ENCODE measurements around the gene KCNJ9. TPM values are rescaled to one million over a fixed set of nuclear protein-coding genes. Genes with fewer than 3 reads are reported as not detected.
"Not testable (repeated sequence)": the region's sequence is repeated elsewhere in the genome, so short reads cannot be mapped to it uniquely, and the experiment has no call there.

The KCNJ9 gene
- not detected in 2 replicates for total RNA-seq

DNA sequence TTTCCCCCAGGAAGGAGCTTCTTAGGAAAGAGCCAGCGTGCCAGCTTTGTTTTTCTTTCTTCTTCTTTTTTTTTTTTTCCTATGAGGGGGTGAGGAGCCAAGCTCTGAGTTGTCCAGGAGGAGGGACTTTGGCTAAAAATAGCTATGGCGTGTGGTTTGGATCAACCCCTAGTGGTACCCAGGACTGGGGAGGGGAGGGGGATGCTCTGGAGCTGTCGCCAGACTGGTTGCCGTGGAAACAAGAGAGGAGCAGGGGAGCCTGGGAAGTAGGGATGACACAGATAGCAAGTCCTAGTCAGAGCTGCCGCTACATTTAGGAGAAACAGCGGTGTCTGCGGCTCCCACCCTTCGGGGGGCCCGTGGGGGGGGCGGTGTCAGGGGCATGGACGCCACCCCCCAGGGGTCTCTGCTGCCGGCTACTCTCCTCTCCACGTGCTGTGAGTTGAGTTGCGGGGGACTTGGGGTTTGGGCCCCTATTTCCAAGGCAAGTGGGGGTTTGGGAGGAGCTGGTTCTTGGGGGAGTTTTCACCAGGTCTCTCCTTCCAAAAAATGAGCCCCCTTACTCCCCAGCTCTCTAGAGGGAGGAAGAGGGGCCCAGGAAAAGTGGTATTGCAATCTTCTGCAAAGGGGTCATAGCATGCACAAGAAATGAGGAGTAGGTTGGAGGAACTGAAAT lies at the start of gene KCNJ9:
Gene KCNJ9 (plus strand): TSS at position 278 of the 676 bp plus-strand sequence. CDS start 2,493 bp downstream, outside the sequence.
- intact Hi-C loops (cut with micrococcal nuclease), result no loop called here

DNA sequence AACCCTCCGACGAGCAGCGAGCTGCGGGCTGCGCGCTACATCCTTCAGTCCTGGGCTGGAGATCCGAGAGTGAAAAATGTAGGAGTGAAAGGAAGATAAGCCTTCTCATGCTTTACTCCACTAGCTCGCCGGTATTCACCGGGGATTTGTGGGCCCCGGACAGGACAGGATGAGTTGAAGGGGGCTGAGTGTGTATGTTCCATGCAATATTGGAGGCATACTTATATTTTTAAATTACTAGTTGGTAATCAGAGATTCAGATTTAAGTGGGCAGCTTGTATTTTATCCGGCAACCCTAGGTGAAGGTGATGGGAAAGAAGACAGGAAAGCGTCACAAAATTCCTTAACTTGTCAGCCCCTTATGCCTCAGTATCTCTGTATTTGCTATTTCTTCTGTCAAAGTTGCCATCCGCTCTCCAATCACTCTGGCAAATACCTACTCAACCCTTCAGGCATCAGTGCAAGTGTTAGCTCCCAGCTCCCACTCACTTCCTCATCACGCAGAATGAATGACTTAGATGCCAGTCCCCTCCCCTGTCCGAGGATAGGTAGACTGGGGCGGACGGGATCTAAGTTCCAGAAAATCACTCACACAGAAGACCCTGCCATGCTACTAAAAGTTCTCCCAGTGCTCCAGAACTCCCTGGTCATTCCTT lies 49.0 kb upstream of the KCNJ9 start:
- intact Hi-C loops (cut with micrococcal nuclease), result loop anchor here (1.0 kb wide), 1 partner anchor 66 kb away; the partner anchor contains the start of gene IGSF8

DNA sequence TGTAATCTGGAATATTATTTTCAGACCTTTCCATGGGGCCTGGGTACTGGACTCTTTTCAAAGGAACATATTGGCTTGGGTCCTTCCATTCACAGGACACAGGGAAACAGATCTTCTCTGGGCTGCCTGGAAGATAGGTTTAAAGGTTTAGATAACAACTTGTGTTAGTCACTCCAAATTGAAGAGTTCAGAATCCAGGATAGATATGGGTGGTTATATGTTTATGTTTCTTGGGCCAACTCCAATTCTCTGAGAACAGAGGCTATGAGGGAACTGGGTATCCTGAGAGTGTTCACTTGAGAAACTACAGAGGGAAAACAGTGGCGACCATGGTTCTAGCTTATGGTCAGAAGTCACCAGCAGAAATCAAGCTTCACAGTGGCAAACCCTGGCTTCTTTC lies 40.9 kb upstream of the KCNJ9 start:
- intact Hi-C loops (cut with micrococcal nuclease), result no loop called here

DNA sequence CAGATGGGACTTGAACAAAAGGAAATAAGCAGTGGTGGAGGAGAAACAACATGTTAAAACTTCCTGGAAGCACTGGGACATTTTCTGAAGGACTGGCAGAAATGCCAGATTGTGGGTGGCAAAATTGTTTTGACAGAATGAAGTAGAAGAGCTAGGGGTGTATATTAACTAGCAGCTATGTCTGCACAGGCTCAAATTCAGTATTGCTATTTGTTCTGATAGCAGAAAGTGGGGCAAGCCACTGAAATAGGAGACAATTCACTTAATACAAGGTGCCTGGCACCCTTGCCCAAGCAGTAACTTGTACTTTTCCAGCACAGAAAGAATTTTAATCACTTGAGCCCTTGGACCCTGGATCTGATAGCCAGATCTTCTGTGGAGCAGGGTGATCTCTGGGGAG lies 37.8 kb upstream of the KCNJ9 start:
- intact Hi-C loops (cut with micrococcal nuclease), result no loop called here

DNA sequence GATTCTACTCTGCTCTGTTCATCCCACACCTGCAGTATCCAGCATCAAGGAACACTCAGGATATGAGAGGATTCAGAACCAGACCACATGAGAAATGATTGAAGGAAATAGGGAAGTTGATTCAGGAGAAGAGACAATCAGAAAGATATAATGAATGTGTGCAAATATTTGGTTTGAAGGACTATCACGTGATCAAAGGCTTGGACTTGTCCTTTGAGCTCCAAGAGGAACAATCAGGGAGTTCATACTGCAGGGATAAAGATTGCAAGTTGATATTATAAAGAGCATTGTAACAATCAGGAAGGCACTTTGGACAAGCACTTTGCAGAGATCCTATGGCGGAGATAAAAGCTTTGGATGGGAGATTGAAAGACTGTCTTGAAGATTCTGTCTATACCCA lies 35.7 kb upstream of the KCNJ9 start:
- intact Hi-C loops (cut with micrococcal nuclease), result loop anchor here (1.0 to 5.0 kb wide), 4 partner anchors 14 to 207 kb away; partner anchors contain the start of gene PIGM

DNA sequence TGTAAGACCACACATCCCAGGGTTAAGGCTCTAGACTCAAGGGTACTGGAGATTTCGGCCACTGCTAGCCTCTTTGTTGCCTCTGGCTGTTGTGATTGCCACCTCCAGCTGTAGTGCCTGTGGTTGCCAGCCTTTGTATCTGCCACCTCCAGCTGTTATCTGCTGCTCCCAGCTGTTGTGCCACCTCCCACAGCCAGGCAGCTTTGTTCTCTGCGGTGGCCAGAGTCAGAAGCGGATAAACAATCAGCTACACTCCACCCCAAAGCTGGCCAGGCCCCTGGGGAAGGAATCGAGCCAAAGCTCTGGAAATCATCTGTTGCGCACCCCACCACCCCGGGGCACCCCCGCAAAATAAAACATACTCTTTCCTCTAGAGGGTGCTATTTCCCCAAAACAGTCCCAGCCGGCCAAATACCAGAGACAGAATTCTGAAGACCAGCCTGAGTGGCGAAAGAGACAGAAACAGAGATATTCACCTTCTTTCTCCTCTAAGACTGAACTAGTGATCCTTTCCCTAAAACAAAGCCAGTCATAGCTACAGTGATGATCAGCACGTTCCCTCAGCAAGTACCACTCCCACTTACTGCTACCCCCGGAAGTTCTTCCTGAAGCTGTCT lies 34.7 kb upstream of the KCNJ9 start:
- intact Hi-C loops (cut with micrococcal nuclease), result loop anchor here (1.0 to 5.0 kb wide), 4 partner anchors 15 to 206 kb away; partner anchors contain the start of gene PIGM

DNA sequence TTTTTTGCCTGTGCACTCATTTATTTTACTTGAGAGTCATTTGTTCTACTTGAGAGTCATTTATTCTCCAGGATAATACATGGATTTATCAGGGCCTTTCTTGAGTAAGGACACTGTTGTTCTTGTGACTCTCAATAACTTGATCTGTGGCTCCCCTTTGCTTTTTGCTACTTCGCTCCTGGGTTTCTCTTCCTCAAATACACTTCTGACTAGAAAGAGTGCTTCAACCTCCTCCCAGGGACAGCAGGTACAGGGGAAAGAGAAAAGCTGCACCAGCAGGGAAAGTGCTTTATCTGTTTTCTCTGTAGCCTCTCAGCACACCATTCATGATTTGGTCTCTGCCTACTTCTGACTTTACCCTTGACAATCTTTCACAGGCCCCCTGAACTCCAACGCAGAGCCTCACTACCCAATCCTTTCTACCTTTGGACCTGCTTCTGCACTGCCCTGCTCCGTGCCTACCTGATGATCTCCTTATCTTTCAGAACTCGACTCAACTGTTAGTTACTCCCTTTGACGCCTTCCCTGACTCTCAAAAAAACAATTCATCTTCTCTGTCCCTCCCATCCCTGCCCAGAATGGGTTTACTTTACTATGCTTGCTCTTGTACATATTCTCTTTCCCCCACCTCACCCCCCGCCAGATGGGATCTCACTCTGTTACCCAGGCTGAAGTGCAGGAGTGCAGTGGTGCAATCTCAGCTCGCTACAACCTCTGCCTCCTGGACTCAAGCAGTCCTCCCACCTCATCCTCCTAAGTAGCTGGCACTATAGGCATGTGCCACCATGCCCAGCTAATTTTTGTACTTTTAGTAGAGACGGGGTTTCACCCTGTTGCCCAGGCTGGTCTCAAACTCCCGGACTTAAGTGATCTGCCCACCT lies 34.0 kb upstream of the KCNJ9 start:
- intact Hi-C loops (cut with micrococcal nuclease), result loop anchor here (5.0 kb wide), 1 partner anchor 205 kb away; no protein-coding TSS in a partner anchor

DNA sequence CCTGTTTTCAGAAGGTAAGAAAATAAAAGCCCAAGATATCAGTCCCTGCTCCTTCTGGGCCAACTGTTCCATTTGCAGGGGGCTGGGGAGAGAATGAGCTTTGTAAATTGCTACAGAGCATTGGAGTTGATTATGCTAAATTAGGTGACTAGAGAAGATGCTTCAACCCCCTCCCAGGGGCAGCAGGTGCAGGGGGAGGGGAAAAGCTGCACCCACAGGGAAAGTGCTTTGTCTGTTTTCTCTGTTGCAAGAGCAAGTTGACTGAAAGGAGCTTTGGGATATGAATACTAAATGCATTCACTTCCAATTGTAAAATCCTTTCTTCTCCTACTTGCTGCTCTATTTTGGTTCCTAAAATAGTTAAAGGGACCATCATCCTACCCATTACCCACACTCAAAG lies 33.0 kb upstream of the KCNJ9 start:
- intact Hi-C loops (cut with micrococcal nuclease), result loop anchor here (5.0 kb wide), 1 partner anchor 204 kb away; no protein-coding TSS in a partner anchor

DNA sequence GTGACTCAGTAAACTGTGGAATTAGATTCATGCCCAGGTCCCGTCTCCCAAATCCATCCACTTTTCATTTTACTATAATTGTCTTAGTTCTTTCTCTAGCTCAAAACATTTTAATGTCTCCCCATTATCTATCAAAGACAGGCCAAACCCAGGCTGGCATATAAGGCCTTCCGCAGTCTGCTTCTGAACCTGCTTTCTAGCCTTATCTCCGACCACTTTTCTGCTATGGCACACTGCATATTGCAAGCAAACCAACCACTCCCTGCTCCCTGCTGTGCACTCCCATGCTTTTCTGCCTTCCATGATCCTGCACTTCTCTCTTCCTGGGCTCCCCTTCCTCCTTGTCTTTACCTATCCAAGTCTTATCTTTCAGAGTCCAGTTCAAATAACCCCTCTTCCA lies 32.2 kb upstream of the KCNJ9 start:
- intact Hi-C loops (cut with micrococcal nuclease), result loop anchor here (5.0 kb wide), 1 partner anchor 203 kb away; no protein-coding TSS in a partner anchor

DNA sequence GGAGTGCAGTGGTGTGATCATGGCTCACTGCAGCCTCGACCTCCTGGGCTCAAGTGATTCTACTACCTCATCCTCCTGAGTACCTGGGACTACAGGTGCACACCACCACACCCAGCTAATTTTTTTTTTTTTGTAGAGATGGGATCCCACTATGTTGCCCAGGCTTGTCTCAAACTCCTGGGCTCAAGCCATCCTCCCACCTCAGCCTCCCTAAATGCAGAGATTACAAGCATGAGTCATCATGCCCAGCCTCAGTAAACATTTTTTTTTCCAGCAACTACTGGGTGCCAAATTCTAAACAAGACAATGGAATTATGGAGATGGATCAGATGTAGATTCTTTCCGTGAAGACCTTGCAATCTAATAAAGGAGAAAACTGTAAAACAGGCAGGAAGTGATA lies 31.2 kb upstream of the KCNJ9 start:
- intact Hi-C loops (cut with micrococcal nuclease), result not testable (repeated sequence)

DNA sequence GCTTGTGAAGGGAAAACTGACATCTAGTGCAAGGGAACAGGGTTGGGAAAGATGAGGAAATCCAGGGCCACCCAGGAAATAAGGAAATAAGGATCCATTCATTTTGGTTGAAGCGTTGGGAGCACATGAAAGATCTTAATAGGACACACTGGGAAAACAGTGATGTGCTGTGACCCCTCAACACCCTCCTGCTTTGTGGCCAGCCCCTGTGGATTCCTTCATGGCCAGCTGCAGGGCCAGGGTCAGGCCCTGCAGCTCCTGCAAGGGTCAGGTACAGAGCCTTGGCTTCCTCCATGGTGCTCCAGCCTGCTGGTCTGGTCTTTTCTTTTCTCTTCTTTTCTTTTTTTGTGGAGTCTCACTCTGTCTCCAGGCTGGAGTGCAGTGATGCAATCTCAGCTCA lies 30.7 kb upstream of the KCNJ9 start:
- intact Hi-C loops (cut with micrococcal nuclease), result no loop called here

DNA sequence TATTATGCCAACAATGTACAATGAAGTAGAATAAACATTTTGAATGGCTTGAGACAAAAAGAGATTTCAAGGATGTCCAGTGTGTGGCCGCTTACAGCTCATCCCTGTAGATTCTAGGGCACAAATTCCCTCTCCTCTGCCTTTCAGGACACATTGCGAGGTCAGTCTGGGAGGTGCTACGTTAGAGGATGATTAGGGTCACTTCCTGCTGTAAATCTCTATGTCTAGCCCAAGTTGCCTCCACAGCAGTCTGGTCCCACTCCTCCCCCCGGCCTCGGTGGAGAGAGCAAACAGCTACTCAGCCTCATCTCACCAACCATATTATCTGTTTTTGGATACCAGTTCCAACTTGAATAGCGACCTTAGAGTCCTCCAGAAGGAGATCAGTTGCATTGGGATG lies 28.4 kb upstream of the KCNJ9 start:
- intact Hi-C loops (cut with micrococcal nuclease), result no loop called here

DNA sequence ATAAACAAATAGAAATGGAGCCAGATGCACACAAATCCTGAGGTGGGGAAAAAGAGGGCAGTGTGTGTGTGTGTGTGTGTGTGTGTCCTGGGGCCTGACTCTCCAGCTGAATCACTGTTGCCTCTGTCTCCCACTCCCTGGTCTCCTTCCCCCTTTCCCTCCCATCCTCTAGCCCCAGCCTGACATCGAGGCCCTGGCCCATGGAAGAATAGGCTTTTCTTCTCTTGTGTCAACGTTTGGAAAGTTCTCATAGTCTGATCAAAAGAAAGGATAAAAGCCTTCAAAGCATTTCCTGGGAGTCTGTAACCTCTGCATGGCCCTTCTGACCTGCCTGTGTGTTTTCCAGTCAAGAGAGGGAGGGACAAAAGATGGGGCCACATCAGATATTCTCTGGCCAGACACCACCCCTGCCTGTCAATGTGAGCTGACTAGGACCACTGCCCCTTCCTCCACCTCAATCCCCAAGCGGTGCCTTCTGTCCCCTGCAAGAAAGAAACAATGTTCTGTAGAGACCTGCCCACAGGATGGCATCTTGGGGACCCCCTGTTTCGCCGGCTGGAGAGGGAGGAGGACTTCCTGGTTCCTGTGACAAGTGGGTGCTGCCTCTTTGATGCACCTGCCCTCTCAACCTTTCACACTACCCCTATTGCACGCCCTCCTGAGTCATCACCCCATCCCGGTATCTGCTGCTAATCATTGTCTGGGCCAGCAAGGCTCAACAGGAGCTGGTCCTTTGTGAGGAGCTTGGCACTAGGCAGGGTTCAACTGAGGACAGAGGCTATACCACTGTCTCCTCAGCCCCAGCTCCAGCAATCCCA lies 27.6 kb upstream of the KCNJ9 start:
- intact Hi-C loops (cut with micrococcal nuclease), result no loop called here

DNA sequence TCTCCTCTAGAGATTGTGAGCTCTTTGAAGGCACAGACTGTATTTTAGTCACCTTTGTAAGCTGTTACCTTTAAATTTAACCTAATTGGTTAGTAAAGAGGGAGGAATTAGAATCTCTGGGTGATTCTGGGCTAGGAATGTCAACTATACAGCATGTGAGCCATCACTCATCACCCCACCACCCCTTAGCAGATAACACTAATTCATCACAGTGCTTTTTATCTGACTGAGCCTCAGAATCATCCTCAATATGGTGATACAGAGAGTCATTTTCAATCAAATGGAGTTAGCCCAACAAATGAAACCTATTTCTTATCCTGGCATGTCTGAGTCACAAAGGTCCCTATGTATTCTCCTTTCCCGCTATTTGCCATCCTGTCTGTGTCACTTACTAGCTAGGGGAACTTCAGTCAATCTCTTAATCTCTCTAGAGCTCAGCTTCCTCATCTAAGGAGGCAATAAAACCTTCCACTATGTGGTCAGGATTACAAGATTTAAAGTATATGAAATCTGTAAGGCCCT lies 24.6 kb upstream of the KCNJ9 start:
- intact Hi-C loops (cut with micrococcal nuclease), result no loop called here

DNA sequence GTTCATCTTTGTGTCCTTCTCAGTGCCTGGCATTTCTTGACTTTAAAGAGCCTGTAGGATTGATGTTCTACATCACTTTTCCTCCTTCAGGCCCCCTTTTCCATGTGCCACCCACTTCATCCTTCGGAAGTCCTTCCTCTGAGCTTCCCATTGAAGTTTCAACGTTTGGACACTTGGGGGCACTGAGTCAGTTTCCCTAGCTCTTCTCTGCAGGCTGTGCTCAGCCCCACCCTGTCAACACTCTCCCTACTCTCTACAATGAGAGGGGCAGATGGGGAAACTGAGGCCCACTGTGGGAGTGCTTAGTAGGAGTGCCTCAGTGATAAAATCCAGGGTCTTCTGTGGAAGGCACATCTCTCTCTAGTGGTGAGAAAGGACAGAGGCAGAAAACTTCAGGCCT lies 23.3 kb upstream of the KCNJ9 start:
- intact Hi-C loops (cut with micrococcal nuclease), result no loop called here

DNA sequence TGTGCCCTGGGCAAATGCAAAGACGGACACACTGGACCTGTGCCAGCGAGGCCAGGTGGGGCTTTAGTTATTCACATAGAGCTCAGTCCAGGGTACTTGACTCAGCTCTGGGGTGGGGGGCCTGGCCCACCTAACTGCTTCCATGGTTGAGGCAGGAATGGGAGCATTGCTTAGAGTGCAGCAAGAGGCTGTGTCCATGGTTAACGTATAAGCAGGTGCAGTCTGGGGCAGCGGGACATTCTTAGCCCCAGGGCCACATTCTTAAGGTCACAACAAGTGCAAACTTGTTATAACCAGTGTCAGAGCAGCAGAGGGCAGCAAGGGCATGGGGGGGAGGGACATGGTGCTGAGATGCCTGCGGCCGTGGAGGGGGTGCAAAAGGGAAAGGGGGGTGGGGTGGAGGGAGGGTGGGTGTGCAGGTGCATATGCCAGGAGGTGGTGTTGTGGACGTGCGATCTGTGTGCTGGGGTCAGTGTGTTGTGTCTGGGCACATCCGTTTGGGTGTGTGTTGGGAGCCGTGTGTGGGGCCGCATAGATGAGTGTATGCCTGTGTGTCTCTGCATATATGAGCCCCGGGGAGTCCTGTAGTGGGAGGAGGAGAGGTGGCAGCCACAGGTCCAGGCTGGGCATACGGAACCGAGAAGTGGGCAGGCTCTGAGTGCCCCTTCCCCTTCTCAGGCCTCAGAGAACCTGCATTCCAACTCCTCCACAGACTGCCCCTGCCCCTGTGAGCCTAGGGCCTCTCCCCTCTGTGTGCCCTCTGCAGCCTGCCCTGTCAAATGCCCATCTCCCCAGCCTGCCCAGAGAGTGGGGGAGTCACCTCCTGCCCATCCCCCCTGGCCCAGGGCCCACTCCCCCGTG lies 19.7 kb upstream of the KCNJ9 start:
- intact Hi-C loops (cut with micrococcal nuclease), result no loop called here

DNA sequence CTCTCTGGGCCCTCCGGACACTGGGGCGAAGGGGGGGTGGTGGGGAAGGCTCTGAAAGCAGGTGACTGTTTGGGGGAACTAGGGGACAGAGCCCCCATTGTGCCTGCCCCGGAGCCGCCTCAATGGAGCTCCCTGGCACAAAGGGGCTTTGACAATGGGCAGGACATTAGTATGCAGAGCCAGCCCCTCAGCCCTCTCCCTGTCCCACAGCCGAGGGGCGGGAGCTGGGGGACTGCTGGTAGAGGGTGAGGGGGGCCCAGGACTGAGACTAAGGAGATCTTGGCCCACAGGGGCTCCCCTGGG lies 19.2 kb upstream of the KCNJ9 start:
- intact Hi-C loops (cut with micrococcal nuclease), result no loop called here

DNA sequence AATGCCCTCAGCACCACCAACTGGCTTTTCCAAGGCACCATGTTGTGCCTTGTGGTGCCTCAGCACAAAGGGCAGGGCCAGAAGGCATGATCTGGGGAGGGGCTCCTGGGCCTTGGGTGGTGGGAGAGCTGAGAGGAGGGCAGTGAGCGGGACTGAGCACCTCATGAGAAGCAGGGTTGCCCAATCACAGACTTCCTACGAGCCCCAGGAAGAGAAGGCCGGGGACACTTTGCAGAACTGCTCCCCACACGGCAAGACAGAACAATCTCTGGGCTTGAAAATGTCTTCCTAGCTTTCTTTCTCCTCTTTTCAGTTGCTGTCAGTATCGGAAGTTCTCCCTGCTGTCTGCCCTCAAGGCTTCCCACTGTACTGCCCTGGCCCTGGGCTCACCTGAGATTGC lies 18.2 kb upstream of the KCNJ9 start:
- intact Hi-C loops (cut with micrococcal nuclease), result no loop called here

DNA sequence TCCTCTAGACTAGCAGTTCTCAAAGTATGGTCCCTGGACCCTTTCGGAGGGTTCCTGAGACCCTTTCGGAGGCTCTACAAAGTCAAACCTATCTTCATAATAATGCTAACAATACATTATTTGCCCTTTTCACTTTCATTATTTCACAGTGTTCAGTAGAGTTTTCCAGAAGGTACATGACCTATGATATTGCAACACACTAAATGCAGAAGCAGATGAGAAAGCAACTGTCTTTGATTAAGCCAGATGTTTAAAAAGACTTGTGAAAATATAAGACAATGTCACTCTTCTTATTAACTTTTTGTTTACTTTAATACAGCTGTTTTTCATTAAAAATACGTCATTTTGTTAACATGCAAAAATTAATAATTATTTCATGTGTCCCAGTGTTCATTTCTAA lies 17.2 kb upstream of the KCNJ9 start:
- intact Hi-C loops (cut with micrococcal nuclease), result no loop called here
